Measurements from ENCODE around the gene CELF4.

The CELF4 gene

DNA sequence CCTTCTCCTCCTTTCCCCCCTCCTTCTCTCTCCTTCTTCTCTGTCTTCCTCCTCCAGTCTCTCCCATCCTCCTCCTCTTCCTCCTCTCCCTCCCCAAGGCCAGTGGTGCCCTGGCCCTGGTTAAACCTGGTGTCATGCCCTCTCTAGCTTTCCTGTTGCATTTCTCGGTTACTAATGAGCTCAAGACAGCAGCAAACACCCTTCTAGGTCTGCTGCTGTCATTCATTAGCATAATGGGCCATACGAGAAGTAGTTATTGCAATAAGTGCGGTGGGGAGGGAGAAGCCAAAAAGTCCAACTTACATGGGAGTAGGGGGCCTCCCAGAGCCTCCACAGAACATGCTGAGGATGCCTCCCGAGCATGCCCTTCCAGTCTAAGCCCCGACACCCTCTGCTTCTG, 177.2 kb downstream of the CELF4 start:
- FAIRE-seq: no peak
- TF ChIP-seq POLR2A (IDR thresholded peaks at IDR 0.05; ENCODE audit: low read depth, low read length) (no peak), POU2F2 (IDR thresholded peaks at IDR 0.05; ENCODE audit: low read depth, low read length) (no peak), TAF1 (IDR thresholded peaks at IDR 0.05; ENCODE audit: low read depth, low read length) (no peak), SPI1 (IDR thresholded peaks at IDR 0.05; ENCODE audit: low read depth, low read length) (no peak), POLR2AphosphoS5 (IDR thresholded peaks at IDR 0.05; ENCODE audit: low read depth, low read length) (no peak), PAX5 (IDR thresholded peaks at IDR 0.05; ENCODE audit: insufficient read depth, low read length, severe bottlenecking) (no peak)
- DNase-seq (ENCODE audit: insufficient read length, low spot score): no peak

DNA sequence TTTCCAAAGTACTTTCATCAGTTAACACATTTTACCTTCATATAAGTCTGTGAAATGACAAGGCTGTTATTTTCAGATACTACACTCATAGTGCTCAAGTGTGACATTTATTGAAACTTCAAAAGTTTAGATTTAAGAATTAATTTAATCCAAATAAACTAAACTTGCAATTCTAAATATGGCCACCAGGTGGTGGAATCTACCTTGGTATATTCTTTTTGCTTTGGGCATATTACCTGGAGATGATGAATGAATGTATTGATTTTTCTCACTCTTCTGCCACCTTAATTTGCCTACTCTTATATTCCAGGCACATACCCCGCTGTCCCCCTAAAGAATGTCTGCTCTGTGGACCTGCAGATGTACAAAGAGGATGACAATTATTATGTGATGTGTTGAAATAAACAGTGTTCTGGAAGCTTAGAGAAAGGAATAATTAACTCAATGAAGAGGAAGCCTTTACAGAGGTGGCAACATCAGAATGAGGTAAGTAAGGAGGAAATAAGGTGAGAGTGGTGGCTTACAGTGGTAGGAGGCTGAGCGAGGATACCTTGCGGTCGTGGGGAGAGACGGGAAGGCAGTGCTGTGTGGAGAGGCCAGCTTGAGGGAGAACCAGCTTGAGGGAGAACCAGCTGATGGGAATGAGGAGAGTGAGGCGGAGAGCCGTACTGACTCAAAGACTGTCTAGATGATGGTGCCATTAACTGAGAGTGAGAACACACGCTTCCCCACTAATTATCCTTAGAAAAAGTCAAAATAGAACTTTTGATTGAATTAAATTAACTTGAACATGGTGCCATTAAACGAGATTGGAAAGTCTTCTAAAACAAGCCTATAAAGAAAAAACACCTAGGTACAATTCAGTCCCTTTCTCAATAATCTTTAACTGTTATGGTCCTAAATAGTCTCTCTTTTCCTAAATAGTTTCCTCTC, 179.5 kb downstream of the CELF4 start:
- TF ChIP-seq TAF1 (IDR thresholded peaks at IDR 0.05; ENCODE audit: low read depth, low read length): no peak
- TF ChIP-seq POU2F2 (IDR thresholded peaks at IDR 0.05; ENCODE audit: low read depth, low read length): no peak
- FAIRE-seq: no peak
- no peak for DNase-seq (ENCODE audit: insufficient read length, low spot score)

DNA sequence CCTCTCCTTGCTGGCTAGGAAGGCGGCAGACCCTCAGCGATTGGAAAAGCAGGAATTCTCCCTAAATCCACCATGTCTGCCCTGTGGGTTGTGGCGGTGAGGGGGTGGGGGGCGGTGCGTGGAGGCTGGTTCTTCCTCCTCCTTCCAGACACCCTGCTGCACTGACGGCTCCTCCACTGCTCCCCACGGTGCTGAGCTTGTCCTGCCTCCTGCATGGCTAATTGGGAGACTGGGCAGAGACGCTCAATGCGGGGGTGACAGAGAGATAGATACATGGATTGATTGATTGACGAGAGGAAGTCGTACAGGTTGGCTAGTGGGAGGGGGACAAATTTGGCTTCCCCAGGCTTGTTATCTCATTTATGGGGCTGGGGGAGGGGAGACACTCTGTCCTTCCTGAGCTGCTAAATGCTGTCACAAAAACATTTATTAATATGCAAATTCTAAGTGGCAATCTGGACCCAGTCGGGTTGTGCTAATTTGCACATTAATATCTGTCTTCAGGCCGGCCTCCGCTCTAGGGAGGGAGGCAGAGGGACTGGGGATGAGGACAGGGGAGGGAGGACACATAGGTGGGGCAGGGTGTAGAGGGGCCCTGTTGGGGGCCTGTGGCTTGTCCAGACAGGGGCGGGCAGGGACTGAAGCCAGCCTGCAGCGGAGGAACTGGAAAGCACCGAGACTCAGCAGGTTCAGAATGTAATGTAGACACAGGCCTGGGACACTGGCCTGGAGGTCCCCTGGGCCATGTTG, 181.6 kb downstream of the CELF4 start:
- no peak for DNase-seq (ENCODE audit: insufficient read length, low spot score)
- TF ChIP-seq POU2F2 (IDR thresholded peaks at IDR 0.05; ENCODE audit: low read depth, low read length): no peak
- TF ChIP-seq POLR2A (IDR thresholded peaks at IDR 0.05; ENCODE audit: low read depth, low read length): no peak
- no peak for TF ChIP-seq TAF1 (IDR thresholded peaks at IDR 0.05; ENCODE audit: low read depth, low read length)
- no peak for TF ChIP-seq POLR2AphosphoS5 (IDR thresholded peaks at IDR 0.05; ENCODE audit: low read depth, low read length)
- TF ChIP-seq SPI1 (IDR thresholded peaks at IDR 0.05; ENCODE audit: low read depth, low read length): no peak
- no peak for TF ChIP-seq PAX5 (IDR thresholded peaks at IDR 0.05; ENCODE audit: insufficient read depth, low read length, severe bottlenecking)
- no peak for FAIRE-seq

DNA sequence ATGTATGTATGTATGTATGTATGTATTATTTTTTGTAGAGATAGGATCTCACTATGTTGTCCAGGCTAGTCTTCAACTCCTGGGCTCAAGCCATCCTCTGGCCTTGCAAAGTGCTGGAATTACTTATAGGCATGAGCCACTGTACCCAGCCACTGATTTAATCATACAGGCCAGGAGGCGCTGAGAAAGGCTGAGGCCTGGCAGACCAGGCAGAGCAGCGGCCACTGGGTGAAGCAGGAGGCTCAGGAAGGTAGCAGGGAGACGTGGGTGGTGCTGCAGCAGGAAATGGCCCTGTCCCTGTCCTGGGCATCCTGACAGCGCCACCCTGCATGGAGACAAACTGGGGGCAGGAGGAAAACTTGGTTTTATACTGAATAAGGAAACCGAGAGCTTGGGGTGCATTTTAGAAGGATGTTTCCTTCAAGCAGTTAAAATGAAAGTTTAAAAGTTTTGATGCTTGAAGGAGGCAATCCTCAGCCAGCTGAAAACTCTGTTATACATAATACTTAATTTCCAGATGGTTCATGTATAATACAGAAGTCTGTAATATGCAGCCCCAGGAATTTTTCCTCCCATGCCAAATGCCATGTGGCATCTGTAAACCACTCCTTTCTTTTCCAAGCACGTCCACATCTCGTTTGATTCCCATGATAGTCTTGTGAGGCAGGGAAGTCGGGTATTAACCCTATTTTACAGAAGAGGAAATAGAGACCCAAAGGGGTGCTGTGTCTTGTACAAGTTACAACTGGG, 182.4 kb downstream of the CELF4 start:
- no peak for TF ChIP-seq POU2F2 (IDR thresholded peaks at IDR 0.05; ENCODE audit: low read depth, low read length)
- TF ChIP-seq POLR2A (IDR thresholded peaks at IDR 0.05; ENCODE audit: low read depth, low read length): no peak
- TF ChIP-seq TAF1 (IDR thresholded peaks at IDR 0.05; ENCODE audit: low read depth, low read length): no peak
- TF ChIP-seq PAX5 (IDR thresholded peaks at IDR 0.05; ENCODE audit: insufficient read depth, low read length, severe bottlenecking): no peak
- TF ChIP-seq SPI1 (IDR thresholded peaks at IDR 0.05; ENCODE audit: low read depth, low read length): no peak
- TF ChIP-seq POLR2AphosphoS5 (IDR thresholded peaks at IDR 0.05; ENCODE audit: low read depth, low read length): no peak
- FAIRE-seq: no peak
- DNase-seq (ENCODE audit: insufficient read length, low spot score): no peak

DNA sequence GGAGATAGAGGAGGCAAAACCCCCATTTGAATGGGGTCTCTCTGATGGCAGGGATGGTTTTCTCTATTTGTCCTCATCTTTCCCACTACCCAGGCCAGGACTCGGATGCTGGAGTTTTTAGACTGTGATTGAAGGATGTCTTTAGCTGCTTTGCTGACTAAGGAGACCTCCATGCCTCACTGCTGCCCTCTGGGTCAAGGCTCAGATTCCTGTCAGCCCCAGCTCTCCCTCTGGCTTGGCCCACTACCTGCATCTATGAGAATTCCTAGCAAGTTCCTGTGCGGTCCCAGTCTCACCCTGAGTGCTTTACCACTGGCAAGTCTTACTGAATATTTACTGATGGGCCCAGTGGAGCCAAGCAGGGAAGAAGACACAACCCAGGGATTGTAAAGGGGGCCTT, 184.0 kb downstream of the CELF4 start:
- TF ChIP-seq PAX5 (IDR thresholded peaks at IDR 0.05; ENCODE audit: insufficient read depth, low read length, severe bottlenecking) (no peak), POLR2A (IDR thresholded peaks at IDR 0.05; ENCODE audit: low read depth, low read length) (no peak), POLR2AphosphoS5 (IDR thresholded peaks at IDR 0.05; ENCODE audit: low read depth, low read length) (no peak), SPI1 (IDR thresholded peaks at IDR 0.05; ENCODE audit: low read depth, low read length) (no peak), POU2F2 (IDR thresholded peaks at IDR 0.05; ENCODE audit: low read depth, low read length) (no peak), TAF1 (IDR thresholded peaks at IDR 0.05; ENCODE audit: low read depth, low read length) (no peak)
- DNase-seq (ENCODE audit: insufficient read length, low spot score) (no peak), FAIRE-seq (no peak)

DNA sequence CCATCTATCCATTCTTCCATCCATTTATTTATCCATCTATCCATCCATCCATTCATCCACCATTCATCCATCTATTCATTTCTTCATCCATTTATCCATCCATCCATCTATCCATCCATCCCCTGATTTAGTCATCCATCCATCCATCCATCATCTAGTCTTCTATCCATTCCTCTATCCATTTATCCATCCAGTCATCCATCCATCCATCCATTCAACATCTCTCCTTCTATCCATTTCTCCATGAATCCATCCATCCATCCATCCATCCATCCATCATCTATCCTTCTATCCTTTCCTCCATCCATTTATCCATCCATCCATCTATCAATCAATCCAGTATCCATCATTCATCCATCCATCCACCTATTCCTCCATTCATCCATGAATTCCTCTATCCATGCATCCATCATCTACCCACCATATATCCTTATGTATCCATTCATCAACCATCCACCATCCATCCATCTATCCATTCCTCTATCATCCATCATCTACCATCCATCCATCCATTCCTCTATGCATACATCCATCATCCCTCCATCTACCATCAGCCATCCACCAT, 185.0 kb downstream of the CELF4 start:
- DNase-seq (ENCODE audit: insufficient read length, low spot score) (no peak), FAIRE-seq (no peak)
- TF ChIP-seq TAF1 (IDR thresholded peaks at IDR 0.05; ENCODE audit: low read depth, low read length) (no peak), POLR2A (IDR thresholded peaks at IDR 0.05; ENCODE audit: low read depth, low read length) (no peak), PAX5 (IDR thresholded peaks at IDR 0.05; ENCODE audit: insufficient read depth, low read length, severe bottlenecking) (no peak), SPI1 (IDR thresholded peaks at IDR 0.05; ENCODE audit: low read depth, low read length) (no peak), POU2F2 (IDR thresholded peaks at IDR 0.05; ENCODE audit: low read depth, low read length) (no peak), POLR2AphosphoS5 (IDR thresholded peaks at IDR 0.05; ENCODE audit: low read depth, low read length) (no peak)

DNA sequence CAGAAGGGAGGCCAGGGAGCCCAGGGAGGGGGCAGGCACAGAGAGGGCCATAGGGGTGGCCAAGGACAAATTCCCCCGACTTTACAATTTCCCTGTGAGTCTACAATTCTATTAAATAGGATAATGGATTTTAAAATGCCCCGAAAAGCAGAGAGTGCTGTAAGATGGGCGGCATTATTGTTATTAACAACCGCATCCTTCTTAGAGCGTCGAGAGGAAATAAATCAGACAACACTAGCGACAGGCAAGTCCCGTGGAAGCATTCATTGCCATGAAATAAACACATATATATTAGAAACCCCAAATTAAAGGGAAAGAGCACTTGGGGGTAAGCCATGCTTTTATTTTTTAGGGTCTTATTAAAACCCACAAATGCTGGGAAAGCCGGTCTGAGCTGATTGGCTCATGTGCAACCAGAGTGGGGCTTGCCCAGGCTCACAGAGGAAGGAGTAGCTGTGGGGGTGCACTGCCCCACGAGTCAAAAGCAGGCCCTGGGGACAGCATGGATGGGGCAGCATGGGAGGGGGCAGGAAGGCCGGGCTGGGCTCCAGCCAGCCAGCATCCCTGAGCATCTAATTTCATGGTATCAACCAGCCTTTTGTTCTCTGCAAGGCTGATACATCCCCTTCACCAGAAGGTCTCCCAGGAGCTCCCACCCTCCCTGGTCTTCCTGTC, 187.1 kb downstream of the CELF4 start:
- TF ChIP-seq SPI1 (IDR thresholded peaks at IDR 0.05; ENCODE audit: low read depth, low read length) (no peak), TAF1 (IDR thresholded peaks at IDR 0.05; ENCODE audit: low read depth, low read length) (no peak), POU2F2 (IDR thresholded peaks at IDR 0.05; ENCODE audit: low read depth, low read length) (no peak), POLR2A (IDR thresholded peaks at IDR 0.05; ENCODE audit: low read depth, low read length) (no peak), POLR2AphosphoS5 (IDR thresholded peaks at IDR 0.05; ENCODE audit: low read depth, low read length) (no peak), PAX5 (IDR thresholded peaks at IDR 0.05; ENCODE audit: insufficient read depth, low read length, severe bottlenecking) (no peak)
- FAIRE-seq: no peak

DNA sequence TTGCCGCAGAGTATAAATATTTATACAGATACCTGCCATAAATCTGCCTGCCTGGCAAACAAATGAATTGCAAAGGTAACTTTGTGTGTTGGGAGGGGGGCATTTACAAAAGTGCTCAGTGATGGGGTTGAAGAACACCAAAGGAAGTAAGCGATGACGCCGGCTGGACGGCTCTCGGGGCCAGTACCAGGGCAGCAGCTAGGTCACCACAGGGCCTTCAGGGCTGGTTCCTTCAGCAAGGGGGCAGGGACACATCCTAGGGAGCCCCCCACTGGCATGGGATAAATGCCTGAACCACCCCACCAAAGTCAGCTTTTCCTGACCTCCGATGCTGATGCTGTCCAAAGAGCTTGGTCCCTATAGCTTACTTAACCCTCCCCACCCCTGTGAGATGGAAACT, 190.4 kb downstream of the CELF4 start:
- no peak for FAIRE-seq
- TF ChIP-seq POLR2A (IDR thresholded peaks at IDR 0.05; ENCODE audit: low read depth, low read length) (no peak), PAX5 (IDR thresholded peaks at IDR 0.05; ENCODE audit: insufficient read depth, low read length, severe bottlenecking) (no peak), SPI1 (IDR thresholded peaks at IDR 0.05; ENCODE audit: low read depth, low read length) (no peak), POU2F2 (IDR thresholded peaks at IDR 0.05; ENCODE audit: low read depth, low read length) (no peak), POLR2AphosphoS5 (IDR thresholded peaks at IDR 0.05; ENCODE audit: low read depth, low read length) (no peak), TAF1 (IDR thresholded peaks at IDR 0.05; ENCODE audit: low read depth, low read length) (no peak)
- no peak for DNase-seq (ENCODE audit: insufficient read length, low spot score)

More for the DNA sequence above, 187.1 kb downstream of the CELF4 start:
- no peak for DNase-seq (ENCODE audit: insufficient read length, low spot score)

Data from GM12891 (cell line).